GM12891 (cell line): ENCODE results near the gene CYB5R4.
"Not testable (repeated sequence)": the region's sequence is repeated elsewhere in the genome, so short reads cannot be mapped to it uniquely, and the experiment has no call there.

ENCODE experiments used
- DNase-seq: peaks from one replicate; pipeline ENCODE4 v3.0.0; 2011; ENCODE audit warnings: low spot score; ENCODE audit not compliant: insufficient read length
- FAIRE-seq: peaks from 2 replicates; lab custom pipeline; 2011; peaks lifted over from hg19 to GRCh38; lab: Jason Lieb, UNC
- PAX5 ChIP-seq: IDR thresholded peaks from 2 replicates; pipeline ENCODE4 v1.6.1; 2011; ENCODE audit warnings: low read length, moderate library complexity, mild to moderate bottlenecking; ENCODE audit not compliant: insufficient read depth, severe bottlenecking
- POLR2A ChIP-seq: IDR thresholded peaks from 2 replicates; pipeline ENCODE4 v1.6.1; 2011; ENCODE audit warnings: low read depth, low read length, control low read depth
- POLR2AphosphoS5 ChIP-seq: IDR thresholded peaks from 2 replicates; pipeline ENCODE4 v1.6.1; 2011; ENCODE audit warnings: low read depth, low read length, control low read depth
- POU2F2 ChIP-seq: IDR thresholded peaks from 2 replicates; pipeline ENCODE4 v1.6.1; 2011; ENCODE audit warnings: low read depth, mild to moderate bottlenecking, control low read depth, low read length, moderate library complexity
- SPI1 ChIP-seq: IDR thresholded peaks from 2 replicates; pipeline ENCODE4 v1.6.1; 2011; ENCODE audit warnings: low read depth, low read length, control low read depth
- TAF1 ChIP-seq: IDR thresholded peaks from 2 replicates; pipeline ENCODE4 v1.6.1; 2011; ENCODE audit warnings: low read depth, low read length, control low read depth

CYB5R4 gene

GRCh38 chr6:83878902-83879644, 19.6 kb downstream of the CYB5R4 start:
- no peak for DNase-seq
- no peak for TF ChIP-seq TAF1
- no peak for TF ChIP-seq POLR2A
- no peak for TF ChIP-seq PAX5
- TF ChIP-seq POLR2AphosphoS5, result no peak
- no peak for TF ChIP-seq SPI1
- no peak for TF ChIP-seq POU2F2
- FAIRE-seq, result no peak

GRCh38 chr6:83879746-83880145, 20.3 kb downstream of the CYB5R4 start:
- TF ChIP-seq POU2F2 (no peak), PAX5 (no peak)
- FAIRE-seq (no peak), DNase-seq (no peak)

GRCh38 chr6:83883240-83883639, 23.8 kb downstream of the CYB5R4 start:
- no peak for TF ChIP-seq POLR2AphosphoS5
- no peak for TF ChIP-seq SPI1
- TF ChIP-seq POU2F2, result no peak
- TF ChIP-seq TAF1, result no peak
- no peak for TF ChIP-seq POLR2A
- no peak for TF ChIP-seq PAX5
- DNase-seq, result no peak
- FAIRE-seq, result no peak

- FAIRE-seq, result peak; percentile 92
- DNase-seq, result peak; percentile 10
- TF ChIP-seq POLR2AphosphoS5, result no peak
- TF ChIP-seq PAX5, result no peak
- no peak for TF ChIP-seq TAF1
- TF ChIP-seq POLR2A, result no peak
- no peak for TF ChIP-seq SPI1
- no peak for TF ChIP-seq POU2F2
Measured at GRCh38 chr6:83884523-83884922, 25.0 kb downstream of the CYB5R4 start.

GRCh38 chr6:83885984-83886383, 26.5 kb downstream of the CYB5R4 start:
- DNase-seq (no peak), FAIRE-seq (no peak)
- TF ChIP-seq POLR2AphosphoS5 (no peak), SPI1 (peak; percentile 80)

- no peak for DNase-seq
Measured at GRCh38 chr6:83889621-83890020, 30.1 kb downstream of the CYB5R4 start.

GRCh38 chr6:83890520-83890919, 31.0 kb downstream of the CYB5R4 start:
- TF ChIP-seq SPI1, result no peak
- TF ChIP-seq POU2F2, result no peak
- no peak for TF ChIP-seq POLR2A
- no peak for TF ChIP-seq TAF1
- no peak for TF ChIP-seq POLR2AphosphoS5
- DNase-seq (no peak), FAIRE-seq (no peak)

More at GRCh38 chr6:83889621-83890020, 30.1 kb downstream of the CYB5R4 start:
- FAIRE-seq, result no peak
- no peak for TF ChIP-seq TAF1
- TF ChIP-seq SPI1, result no peak
- TF ChIP-seq PAX5, result no peak
- no peak for TF ChIP-seq POU2F2
- no peak for TF ChIP-seq POLR2AphosphoS5
- TF ChIP-seq POLR2A, result no peak

GRCh38 chr6:83891586-83891985, 32.1 kb downstream of the CYB5R4 start:
- TF ChIP-seq TAF1 (no peak), POLR2AphosphoS5 (no peak), POU2F2 (no peak), PAX5 (no peak)
- DNase-seq (no peak), FAIRE-seq (no peak)

GRCh38 chr6:83893024-83893423, 33.5 kb downstream of the CYB5R4 start:
- FAIRE-seq, result no peak
- DNase-seq, result no peak
- TF ChIP-seq POU2F2, result no peak
- no peak for TF ChIP-seq TAF1
- no peak for TF ChIP-seq POLR2A
- no peak for TF ChIP-seq POLR2AphosphoS5
- no peak for TF ChIP-seq SPI1
- no peak for TF ChIP-seq PAX5

GRCh38 chr6:83897094-83897493, 37.6 kb downstream of the CYB5R4 start:
- not testable (repeated sequence) for FAIRE-seq

More at GRCh38 chr6:83897094-83897493, 37.6 kb downstream of the CYB5R4 start:
- not testable (repeated sequence) for DNase-seq
